GM11168 (cell line): ENCODE results near the gene MIER2.
"Not testable (repeated sequence)": the region's sequence is repeated elsewhere in the genome, so short reads cannot be mapped to it uniquely, and the experiment has no call there.

Source experiments
- in situ Hi-C: fragments of 300-500 bp; cut with MboI; formaldehyde crosslinking; loops from one replicate; pipeline ENCODE4 v1.12.0; 2022; ENCODE audit warnings: low sequenced_read_pairs; ENCODE audit not compliant: unreplicated experiment

Gene MIER2

DNA sequence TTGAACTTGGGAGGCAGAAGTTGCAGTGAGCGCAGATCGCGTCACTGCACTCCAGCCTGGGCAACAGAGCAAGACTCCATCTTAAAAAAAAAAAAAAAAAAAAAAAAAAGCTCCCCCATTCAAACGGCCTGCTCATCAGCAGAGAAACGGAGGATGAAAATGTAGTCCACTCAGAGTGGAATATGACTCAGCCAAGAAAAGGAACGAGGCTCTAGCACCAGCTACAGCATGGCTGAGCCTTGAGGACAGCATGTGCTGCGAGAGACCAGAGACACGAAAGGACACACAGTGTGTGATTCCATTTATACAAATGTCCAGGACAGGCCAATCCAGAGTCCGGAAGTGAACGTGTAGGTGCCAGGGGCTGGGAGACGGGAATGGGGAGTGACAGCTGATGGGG lies 18.1 kb upstream of the MIER2 start:
- in situ Hi-C loops = no loop called here

- in situ Hi-C loops = no loop called here
Measured at GRCh38 chr19:362154-362553, 17.6 kb upstream of the MIER2 start.

DNA sequence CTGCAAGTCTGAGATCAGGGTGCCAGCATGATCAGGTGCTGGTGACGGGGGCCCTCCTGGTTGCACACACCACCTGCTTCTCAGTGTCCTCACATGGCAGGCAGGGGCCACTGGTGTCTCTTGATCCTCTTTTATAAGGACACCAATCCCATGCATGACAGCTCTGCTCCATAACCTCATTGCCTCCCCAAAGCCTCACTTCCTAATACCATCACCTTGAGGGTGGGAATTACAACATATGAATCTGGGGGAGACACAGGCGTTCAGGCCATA lies 15.0 kb upstream of the MIER2 start:
- in situ Hi-C loops = no loop called here

DNA sequence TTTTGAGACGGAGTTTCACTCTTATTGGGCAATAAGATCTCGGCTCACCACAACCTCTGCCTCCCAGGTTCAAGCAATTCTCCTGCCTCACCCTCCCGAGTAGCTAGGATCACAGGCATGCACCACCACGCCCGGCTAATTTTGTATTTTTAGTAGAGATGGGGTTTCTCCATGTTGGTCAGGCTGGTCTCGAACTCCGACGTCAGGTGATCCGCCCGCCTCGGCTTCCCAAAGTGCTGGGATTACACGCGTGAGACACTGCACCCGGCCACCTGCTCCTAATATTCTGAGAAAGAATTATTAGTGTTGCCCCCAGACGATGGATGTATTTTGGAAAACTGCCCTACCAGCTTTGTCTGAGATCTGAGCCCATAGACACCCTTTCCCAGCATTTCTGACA lies 10.9 kb upstream of the MIER2 start:
- in situ Hi-C loops = not testable (repeated sequence)

GRCh38 chr19:355134-355533 lies 10.5 kb upstream of the MIER2 start:
- in situ Hi-C loops = no loop called here

DNA sequence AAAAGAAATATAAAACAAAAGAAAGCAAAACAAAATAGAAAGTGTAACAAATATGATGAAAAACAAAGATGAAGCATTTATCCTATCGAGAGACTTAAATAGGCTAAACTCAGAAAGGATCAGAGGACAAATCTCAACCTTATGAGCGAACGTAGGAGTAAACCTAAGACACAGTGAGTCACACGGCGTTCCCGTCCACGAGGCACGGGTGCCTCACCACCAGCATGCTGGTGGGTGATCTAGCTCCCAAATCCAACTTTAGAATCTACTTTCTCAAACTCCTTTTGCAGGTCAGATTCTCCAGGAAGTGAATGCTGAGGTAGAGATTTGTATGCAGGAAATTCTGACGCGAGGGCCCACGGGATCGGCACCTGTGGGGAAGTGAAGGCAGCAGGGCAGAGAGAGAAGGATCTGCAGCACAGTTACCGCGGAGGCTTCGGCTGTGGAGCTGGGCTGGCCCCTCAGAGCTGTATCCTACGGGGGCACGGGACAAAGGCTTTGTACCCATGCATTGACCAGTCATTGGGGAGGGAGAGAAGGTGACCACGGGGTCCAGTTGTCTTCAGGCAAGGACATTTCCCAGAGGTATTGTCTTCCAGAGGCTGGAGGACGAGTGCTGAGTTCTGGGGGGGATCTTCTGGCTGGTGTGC lies 7.5 kb upstream of the MIER2 start:
- in situ Hi-C loops = no loop called here

- in situ Hi-C loops = no loop called here
Measured at GRCh38 chr19:347946-348861, 3.6 kb upstream of the MIER2 start.

GRCh38 chr19:345320-345879 lies 804 bp upstream of the MIER2 start:
- in situ Hi-C loops = no loop called here

DNA sequence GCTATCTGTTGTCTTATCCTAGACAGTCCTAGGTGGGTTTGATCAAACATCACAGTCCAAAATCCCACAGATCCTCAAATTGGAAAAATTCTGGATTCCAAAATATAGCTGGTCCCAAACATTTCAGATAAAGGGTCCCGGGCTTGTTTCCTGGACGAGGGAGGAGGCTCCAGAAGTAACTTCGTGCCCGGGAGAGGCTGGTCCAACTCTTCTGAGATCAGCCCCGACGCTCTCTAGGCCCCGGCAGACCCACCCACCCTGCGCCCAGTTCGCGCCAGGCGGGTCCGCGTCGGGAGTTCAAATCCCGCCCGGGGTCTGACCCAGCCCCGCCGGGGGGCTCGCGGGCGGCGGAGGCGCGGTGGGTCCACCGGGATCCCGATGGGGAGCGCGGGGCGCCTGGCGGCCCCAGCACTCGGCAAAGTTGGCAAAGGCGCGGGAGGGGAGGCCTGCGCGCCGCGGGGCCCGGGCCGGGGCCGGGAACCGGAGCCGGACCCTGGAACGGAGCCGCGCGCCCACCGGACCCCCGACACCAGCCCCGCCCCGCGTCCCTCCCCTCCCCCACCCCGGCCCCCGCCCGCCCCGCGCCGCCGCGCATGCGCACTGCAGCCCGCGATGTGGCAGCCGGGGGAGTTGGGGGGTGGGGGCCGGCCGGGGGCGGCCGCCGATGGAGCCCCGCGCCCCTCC lies 513 bp downstream of the MIER2 start:
- in situ Hi-C loops = no loop called here

DNA sequence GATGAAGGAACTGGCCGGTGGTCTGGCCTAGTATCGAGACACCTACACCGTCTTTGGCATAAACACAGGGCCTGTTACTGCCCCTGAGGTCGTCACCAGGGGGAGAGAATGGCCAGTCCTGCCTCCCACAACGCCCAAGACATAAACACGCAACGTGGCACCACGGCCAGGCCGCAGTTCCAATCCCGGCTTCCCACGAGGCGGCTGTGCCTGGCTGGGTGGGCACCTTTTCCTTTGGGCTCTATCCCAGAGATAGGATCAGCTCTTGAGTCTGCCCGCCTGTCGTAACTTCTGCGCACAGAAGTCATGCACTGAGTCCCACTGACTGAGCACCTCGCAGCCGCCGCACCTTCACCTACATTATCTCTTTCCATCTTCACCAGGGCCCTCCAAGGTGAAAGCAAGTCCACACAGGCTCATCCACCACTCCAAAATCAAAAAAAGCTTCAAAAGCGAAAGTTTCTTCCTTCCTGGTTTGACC lies 1.1 kb downstream of the MIER2 start:
- in situ Hi-C loops = no loop called here

- in situ Hi-C loops = no loop called here
Measured at GRCh38 chr19:342801-343421, 1.7 kb downstream of the MIER2 start.

DNA sequence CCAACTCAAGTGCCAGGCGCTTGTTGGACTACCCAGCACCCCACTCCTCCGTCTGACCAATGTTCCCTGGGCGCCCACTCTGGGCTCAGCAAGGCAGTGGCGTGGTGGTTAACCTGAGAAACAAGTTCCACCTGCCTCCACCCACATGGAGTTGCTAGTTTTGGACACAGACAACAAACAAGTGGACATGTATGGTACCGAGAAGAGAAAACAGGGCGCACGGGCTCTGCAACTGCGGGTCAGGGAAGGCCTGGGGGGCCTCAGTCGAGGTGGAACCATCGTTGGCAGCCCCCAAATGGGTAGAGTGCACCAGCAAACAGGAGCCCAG lies 2.5 kb downstream of the MIER2 start:
- in situ Hi-C loops = no loop called here

DNA sequence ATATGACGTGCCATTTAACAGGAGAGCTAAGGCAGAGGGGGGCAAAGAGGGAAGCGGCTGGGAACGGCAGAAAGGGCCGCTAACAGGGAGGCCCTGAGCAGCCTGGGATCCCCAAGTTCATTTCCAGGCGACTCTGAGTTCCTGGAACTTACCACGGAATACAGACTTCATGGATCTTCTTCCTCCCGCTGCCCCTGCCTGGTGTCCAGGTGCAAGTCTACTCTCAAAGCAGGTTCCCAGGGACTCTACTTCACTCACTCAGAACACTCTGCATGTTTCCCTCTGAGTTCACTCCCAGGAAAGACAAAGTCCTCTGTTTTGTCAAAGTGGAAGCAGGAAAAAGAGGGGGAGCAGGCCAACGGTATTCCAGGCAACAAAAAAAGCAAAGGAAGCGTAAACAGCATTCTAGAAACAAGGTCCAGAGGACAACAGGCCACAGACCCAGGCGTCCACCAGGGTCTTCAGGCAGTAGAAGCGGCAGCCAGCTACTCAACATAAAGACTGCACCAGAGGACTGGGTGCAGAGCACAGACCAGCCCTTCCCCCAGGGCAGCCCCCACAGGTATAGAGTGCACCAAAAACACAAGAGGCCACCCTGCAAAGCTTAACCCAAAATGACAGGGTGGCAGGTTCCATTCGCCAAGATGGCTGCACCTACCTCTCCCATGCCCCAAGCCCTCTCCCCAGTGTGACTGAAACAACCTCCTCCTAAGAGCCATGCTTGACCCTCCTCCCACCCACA lies 3.0 kb downstream of the MIER2 start:
- in situ Hi-C loops = no loop called here

GRCh38 chr19:340620-341385 lies 3.8 kb downstream of the MIER2 start:
- in situ Hi-C loops = no loop called here

GRCh38 chr19:339262-339887 lies 5.2 kb downstream of the MIER2 start:
- in situ Hi-C loops = no loop called here

- in situ Hi-C loops = no loop called here
Measured at GRCh38 chr19:338421-338820, 6.2 kb downstream of the MIER2 start.

- in situ Hi-C loops = no loop called here
Measured at GRCh38 chr19:336067-336614, 8.5 kb downstream of the MIER2 start.

DNA sequence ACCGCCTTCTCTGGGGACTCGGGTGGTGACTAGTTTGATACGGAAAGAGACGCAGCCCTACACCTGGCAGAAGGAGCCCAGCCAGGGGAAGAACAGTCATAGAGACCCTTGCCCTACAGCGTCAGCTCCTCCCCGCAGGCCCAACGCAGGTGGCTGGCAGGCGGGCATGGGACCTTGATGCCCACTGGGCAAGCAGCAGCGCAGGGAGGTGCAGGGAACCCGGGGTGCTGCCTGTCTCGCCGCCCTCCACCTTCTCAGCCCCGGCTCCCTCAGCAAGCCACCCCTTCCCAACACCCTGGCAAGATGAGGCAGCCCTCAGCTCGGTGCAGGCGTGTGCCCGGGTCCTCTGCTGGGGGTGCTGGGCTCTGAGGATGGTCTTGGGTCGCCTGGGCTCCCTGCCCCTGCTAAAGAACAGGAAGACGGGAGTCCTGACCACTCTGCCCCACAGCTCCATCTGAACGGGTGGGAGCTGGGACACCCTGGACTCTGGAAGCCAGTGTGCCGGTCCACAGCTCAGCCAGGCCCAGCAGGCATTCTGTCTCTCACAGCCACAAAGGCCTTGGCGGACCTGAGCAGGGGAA lies 9.0 kb downstream of the MIER2 start:
- in situ Hi-C loops = no loop called here
